GM19328 (cell line): Measurements from ENCODE around the gene PPP6R3.
"Not testable (repeated sequence)": the region's sequence is repeated elsewhere in the genome, so short reads cannot be mapped to it uniquely, and the experiment has no call there.

Experiments
- ATAC-seq: cut with Tn5 transposase; IDR thresholded peaks from one replicate; pipeline ENCODE4 v1.9.1; 2021; ENCODE audit warnings: mild to moderate bottlenecking, moderate library complexity; ENCODE audit not compliant: unreplicated experiment

Gene PPP6R3

DNA sequence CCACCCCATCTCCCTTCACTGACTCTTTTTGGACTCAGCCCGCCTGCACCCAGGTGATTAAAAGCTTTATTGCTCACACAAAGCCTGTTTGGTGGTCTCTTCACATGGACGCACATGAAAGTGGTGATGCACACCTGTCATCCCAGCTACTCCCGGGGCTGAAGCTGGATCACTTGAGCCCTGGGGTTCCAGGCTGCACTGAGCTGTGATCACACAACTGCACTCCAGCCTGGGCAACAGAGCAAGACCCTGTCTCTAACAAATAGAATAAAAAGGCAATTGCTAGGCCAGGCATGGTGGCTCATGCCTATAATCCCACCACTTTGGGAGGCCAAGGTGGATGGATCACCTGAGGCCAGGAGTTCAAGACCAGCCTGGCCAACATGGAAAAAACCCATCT, 178.8 kb downstream of the PPP6R3 start:
- not testable (repeated sequence) for ATAC-seq

DNA sequence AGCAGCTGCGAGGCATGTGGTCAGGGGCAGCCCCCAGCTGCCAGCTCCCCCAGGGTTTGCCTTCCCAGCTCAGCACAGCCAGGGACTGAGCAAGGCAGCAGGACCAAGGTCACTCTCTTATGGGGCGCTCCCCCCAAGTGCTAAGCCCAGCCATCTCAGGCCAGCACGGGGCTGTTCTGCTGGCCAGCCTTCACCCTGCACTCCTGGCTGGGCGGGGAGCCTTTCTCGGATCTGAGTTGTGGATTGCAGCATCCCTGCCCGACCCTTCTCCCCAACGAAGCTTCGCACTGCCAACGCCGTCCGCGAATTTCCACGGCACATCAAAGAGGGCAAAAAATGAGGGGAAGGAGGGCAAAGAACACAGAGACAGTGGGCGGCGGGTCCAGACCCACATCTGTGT, 181.3 kb downstream of the PPP6R3 start:
- ATAC-seq, result no peak

DNA sequence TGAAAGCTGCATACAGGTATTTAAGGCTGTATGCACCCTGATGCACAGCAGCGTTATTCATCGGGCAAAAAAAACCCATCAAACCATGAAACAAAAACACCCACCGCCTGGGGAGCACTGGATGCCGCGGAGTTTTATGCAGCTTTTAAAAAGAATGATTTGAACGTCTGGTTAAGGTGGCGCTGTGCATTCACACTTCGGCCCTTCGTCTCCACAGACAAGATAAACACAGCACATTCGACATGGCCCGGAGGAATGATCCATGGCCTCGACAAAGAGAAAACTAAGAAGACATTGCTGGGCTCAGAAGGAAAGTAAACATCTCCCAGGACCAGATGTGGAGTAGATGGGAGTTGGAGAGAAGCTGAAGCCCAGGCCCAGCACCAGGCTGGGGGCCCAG, 183.0 kb downstream of the PPP6R3 start:
- ATAC-seq, result no peak

DNA sequence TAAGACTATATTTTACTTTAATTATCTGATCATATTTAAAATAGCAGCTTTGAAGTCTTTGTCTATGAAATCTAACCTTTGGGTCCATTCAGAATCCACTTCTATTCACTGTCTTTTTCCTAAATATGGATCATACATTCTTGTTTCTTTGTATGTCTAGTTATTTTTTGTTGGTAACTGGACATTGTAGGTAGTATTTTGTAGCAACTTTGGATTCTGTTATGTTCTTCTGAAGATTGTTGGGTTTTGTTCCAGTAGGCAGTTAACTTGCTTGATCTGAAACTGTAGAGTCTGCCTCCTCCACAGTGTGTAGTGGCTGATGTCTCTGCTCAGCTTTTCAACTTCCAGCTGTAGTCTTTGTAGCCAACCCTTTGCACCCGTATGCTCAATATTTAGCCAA, 186.3 kb downstream of the PPP6R3 start:
- ATAC-seq, result no peak

DNA sequence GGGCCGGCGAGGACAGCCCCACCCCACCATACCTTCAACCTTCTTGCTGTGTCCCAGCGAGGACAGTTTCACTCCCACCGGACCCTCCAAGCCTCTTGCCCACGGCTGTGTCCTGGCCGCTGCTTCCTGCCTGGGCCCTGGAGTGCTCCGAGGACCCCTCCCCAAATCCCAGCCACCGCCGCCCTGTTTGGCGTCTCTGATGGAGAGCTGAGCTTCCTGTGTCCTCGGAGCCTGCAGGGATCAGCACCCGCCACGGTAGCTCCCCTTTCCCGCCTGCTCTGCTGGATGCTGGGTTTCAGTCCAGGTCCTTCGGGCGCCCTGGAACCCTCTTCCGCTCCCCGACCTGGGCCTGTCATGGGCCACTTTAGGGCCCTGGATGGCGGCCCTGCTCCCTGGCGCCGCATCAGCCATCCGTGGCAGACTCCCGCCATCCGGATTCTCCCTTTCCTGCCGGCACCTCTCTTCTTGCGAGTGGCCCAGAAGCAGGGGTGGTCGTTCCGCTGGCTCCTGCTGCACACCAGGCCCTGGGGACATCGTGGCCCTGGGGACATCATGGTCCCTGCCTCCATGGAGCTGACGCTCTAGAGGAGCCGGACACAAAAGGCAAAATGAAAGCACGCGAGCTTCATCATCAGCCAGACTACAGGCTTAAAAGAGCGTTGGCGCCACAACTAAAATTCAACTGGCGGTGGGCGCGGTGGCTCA, 189.5 kb downstream of the PPP6R3 start:
- ATAC-seq, result no peak

DNA sequence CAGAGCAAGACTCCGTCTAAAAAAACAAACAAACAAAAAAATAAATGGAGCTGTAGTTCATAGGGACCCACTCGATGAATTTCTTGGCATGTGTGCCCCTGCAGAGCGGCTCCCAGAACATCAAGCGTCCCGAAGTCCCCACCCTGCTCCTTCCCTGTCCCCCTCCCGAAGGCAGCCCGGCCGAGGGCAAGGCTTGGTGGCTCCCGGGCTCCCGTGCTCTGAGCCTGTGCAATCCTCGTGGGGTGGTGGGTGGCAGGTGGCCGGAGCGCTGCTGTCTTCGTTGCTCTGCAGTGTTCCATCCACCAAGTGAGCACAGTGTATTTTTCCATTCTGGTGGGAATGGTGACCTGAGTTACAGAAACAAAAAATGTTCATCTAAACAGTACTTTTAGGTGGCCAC, 190.2 kb downstream of the PPP6R3 start:
- ATAC-seq, result no peak

DNA sequence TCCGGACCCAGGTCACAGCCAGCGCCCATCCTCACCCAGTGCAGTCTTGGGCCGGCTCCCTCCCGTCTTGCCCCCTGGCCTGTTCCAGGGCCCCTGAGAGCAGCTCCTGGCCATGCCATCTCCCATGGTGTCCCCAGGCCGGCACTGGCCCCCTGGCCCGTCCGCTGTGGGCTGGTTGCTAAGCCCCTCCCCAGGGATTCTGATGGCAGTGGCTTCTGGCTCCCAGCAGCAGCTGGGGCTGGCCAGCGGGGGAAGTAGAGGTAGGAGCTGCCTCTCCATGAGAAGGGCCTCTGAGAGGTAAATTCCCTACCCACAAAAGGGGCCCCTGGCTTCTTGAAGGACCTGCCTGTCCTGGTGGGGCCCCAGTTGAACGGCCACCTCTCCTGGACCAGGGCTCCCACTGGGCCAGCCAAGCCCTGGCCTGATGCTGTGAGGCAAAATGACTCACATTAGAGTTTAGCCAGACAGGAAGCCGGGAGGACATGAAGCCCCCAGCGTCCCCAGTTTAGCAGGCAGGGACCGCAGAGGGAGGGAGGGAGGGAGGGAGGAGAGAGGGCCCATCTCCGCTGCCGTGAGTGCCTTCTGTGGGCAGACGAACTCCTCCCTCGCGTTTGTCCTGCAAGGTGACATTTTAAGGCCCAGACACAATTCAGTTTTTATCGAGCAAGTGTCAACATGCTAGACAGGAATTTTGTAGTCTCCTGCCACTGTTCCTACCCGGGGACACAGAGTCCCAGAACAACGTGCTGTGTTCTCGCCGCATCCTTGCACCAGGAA, 190.8 kb downstream of the PPP6R3 start:
- no peak for ATAC-seq

DNA sequence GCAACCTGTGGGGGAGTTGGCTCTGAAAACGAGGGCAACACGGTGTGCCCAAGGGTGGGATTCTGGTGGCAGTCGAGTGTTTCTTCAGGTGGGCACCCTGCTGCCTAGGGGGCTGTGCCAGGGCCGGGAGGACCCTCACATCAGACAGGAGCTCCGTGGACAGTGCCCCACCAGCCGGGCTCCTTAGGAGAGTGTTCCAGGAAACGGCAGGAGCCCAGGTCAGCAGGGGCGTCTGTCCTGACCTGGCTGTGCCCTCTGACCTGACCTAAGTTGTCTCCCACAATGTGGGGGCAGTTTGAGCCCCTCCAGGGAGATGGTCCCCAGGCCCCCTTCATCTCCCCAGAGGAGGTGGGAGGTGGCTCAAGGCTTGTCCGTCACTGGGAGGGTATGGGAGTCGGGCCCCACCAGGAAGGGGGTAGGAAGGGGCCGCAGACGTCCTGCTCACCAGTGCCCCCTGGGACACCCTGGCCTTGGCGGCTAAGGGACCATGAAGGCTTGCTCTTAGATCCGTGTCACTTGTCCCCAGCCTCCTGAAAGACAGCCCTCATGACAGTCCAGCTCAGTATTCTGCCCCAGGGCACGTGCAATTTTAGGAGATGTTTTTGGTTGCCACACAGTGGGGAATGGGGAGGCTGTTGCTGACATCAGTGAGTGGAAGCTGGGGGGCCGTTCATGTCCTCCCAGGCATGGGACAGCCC, 191.6 kb downstream of the PPP6R3 start:
- ATAC-seq, result no peak

DNA sequence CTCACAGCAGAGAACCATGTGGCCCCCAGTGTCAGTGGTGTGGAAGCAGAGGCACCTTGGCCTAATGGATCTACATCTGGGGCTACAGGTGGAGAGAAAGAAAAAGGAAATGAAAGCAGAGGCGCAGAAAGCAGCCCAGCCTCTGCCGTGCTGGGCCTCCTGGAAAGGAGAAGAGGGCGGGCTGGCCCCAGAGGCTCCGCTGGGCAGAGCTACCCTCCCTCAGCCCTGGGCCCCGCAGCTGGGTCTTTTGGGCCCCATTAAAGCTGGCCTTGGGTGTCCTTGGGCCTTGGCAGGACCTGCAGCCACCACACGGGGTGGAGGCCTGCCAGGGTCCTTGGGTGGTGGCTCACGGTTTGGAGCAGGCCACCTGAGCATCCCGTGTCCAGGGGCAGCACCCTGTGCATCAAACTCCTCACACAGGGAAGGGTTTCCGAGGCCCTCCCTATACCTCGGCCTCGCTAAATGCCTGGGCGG, 192.2 kb downstream of the PPP6R3 start:
- ATAC-seq, result no peak

DNA sequence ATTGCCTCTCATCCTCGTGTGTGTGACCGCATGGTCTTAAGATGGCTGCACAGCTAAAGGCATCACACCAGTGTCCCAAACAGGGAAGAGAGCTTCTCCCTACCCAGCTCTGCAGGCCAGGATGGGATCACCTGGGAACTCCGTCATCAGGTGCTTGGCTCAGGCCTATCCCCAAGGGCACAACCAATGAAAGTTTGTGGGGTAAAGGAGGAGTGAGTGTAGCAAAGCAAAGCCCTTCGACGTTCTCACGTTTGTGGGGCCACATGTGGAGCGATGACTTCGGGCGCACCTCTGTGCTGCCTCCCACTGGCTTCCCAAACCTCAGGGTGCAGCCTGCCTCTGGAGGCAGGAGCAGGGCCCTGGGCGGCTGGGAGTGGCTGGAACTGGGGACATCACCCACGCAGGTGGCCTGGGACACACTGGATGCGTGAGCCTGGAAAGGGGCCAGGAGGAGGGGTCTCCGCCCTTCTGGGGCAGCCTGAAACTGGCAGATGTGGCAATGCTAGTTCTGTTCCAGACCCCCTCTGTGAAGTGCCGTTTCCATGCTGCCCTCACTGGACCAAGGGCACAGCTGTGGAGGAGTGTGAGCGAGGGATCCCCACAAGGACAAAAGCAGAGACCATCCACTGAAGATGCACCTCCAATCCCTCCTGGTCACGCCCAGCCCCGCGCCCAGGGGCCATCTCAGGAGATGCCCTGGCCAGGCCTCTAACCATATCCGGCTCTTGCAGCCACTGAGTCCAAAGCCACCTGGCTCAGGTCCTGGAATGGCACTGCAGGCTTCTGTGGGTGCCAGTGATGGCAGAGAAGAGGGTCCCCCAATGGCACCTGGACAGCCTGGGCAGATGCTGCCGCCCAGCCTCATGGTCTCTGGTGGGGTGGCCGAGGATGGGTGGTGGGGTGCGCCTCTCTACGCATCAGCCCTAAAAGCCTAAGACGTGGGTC, 193.2 kb downstream of the PPP6R3 start:
- ATAC-seq, result no peak

DNA sequence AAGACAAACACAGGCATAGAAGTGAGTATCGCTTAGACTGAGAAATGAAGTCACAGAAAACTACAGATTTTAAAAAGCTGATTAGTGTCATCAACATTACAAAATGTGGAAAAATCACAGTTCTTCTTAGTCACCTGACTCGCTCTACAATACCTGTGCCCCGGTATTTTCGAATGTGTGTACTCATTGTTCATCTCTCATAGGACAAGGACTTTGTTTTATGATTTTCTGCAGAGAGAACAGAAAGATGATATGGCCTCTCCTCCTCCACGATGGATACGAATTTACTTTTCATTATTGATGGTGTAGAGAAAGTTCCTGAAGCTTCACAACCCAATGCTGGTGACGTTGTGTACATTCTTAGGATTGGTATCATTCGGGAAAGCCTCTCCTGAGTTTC, 194.4 kb downstream of the PPP6R3 start:
- ATAC-seq, result no peak

DNA sequence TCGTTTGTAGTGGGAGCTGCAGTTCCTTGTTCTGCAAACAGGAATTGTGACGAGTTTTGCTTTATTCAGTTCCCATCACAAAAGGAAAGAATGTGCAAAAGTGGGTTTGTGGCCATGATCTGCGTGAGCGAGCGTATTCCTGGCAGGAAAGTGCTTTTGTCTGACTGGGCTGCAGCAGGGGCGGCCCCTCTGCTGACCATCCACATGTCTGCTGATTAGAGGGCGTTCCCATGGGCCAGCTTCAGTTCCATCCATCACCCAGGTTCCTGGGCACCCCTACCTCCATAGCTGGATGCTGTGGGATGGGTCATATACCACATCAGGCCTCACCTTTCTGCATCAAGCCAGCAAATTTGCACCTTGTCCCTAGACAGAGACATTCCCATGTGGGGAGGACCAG, 194.9 kb downstream of the PPP6R3 start:
- no peak for ATAC-seq

DNA sequence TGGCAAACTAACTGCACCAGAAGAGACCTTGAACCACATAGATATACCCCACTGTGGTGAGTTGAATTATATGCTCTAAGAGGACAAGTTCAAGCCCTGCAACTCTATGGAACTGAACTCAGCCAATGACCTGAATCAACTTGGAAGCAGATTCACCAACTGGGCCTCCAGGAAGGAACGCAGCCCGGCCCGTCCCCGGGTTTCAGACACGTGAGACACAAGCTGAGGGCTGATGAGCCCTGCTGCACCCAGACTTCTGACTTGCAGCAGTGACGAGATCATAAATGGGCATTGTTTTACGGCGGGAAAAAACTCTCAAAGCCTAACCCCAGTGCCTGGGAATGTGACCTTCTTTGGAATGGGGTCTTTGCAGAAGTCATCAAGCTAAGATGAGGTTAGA, 195.3 kb downstream of the PPP6R3 start:
- no peak for ATAC-seq

DNA sequence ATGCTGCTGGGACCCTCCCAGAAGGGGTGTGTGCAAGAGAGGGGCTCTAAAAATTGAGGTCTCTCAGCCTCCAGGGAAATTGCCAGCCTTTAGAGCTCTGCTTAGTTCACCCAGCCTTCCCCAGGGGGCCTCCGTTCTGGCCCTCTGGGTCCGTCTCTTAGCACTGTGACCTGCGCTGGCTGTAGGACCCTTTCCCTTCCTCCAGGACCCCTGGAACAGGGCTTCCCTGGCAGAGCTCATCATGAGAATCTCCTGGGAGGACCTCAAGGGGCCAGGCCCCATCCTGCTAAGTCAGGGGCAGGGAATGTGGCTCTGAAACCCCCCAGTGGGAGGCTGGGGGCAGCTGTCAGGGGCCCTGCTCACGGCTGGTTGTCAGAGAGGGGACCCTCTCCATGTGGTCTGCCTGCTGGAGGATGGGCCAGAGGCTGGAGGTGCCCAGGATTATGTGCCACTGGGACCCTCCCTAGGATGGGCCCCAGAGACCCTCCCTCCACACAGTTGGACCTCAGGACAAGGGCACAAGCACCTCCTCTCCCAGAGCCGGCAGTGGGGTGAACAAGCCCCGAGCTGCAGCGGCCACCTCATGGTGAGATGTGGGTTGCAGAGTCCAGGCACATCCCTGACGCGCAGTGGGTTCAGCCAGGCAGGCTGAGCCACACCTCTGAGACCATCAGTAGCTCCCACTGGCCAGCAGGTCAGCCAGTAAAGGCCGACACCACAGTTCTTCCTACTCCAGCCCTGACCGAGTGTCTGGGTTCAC, 196.6 kb downstream of the PPP6R3 start:
- ATAC-seq, result no peak

DNA sequence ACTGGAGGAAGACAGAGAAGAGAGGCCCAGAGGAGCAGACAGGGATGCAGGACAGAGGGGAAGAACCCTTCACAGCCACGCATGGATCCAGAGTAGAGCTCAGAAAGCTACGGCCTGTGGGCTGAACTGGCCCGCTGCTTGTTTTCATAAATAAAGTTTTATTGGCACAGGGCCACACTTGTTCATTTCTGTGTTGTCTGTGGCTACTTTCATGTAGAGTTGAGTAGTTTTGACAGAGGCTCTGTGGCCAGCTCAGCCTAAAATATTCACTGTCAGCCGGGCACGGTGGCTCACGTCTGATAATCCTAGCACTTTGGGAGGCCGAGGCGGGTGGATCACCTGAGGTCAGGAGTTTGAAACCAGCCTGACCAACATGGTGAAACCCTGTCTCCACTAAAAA, 197.5 kb downstream of the PPP6R3 start:
- ATAC-seq, result no peak

DNA sequence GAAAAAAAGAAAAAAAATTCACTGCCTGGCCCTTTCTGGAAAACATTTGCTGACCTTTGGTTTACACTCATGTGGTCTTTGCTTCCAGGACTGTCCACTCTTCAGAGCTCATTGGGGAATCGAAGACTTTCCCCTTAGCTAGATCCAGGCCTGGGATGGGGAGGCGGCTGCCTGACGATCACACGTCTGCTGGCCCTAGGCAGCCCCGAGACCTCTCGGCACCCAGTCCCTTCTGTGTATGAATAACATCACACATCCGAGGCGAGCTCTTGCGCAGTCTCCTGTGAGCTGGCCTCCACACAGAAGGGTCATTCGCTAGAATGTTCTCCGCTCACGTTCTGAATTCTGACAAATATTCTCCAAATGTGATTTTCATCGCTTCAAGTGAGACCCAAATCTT, 198.1 kb downstream of the PPP6R3 start:
- no peak for ATAC-seq

DNA sequence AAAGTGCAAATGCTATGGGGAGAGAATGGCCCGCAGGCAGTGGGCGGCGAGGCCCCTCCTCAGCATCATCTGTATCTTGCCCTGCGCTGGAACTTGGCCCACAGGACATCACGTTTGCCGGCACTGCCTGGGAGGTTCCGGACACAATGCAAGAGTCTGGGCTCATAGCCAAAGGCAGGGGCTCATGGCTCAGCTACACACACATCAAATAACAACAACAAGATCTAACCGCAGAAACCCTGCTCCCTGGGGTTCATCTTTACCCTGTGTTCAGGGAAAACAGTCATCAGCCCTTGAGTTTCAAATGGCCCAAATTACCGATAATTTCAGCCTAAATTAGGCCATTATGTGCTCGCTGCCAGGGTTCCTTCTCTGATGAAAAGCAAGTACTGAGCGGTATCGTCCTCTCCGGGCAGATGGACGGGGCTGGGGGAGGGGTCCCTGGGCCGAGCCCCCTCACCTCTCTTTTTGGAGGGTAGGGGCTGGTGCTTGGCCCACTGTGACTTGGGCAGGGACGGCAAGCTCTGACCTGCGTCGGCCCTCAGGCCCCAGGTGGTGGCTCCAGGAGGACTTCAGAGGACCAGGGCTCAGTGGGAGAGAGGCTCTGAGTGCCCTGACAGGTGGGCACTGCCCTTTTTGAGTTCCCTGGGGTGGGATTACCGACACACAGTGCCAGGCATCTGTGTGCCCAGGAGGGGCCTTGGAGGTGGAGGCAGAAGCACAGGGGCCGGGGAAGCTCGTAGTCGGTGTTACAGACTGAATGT, 198.8 kb downstream of the PPP6R3 start:
- no peak for ATAC-seq

DNA sequence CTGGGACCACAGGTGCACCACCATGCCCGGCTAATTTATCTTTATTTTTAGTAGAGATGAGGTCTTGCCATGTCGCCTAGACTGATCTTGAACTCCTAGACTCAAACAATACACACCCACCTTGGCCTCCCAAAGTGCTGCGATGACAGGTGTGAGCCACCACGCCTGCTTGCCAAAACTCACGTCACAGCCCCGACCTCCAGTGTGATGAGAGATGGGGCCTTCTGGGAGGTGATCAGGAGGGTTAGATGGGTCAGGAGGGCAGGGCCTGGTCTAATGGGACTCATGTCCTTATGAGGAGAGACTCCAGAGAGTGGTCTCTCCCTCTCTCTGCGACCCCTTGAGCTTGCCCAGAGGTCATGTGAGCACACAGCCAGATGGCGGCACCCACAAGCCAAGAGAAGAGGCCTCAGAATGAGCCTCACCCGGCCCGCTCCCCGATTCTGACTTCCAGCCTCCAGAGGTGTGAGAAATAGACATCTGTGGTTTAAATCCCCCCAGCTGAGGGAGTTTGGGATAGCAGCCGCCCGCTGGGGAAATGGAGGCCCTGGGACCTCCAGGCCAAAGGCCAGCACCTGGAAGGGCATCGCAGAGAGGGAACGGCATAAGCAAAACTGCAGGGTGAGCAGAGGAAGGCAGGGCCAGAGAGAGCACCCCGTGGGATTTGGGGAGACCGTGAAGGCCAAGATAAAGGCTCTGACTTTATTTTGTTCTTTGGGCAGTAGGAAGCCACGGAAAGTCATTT, 199.7 kb downstream of the PPP6R3 start:
- no peak for ATAC-seq

DNA sequence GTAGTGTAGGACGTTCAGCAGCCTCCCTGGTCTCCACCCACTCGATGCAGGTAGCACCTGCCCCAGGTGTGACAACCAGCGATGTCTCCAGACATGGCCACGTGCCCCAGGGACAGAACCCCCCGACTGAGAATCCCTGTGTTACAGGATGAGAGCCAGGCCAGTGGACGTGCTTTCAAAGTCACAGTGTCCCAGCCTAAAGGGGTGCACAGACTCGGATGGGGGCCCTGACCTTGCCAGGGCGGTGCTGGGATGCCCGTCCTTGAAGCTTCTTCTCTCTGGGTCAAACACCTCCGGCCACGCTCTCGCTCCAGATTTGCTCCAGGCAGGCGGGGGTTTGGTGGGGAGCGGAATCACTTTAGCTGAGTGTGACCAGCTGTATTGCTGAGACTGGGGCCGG, 200.5 kb downstream of the PPP6R3 start:
- ATAC-seq, result no peak
